ENCODE data around the gene DAND5.
A peak's percentile ranks its signal among the peaks of the same experiment; 100 is the strongest.

The DAND5 gene

DNA sequence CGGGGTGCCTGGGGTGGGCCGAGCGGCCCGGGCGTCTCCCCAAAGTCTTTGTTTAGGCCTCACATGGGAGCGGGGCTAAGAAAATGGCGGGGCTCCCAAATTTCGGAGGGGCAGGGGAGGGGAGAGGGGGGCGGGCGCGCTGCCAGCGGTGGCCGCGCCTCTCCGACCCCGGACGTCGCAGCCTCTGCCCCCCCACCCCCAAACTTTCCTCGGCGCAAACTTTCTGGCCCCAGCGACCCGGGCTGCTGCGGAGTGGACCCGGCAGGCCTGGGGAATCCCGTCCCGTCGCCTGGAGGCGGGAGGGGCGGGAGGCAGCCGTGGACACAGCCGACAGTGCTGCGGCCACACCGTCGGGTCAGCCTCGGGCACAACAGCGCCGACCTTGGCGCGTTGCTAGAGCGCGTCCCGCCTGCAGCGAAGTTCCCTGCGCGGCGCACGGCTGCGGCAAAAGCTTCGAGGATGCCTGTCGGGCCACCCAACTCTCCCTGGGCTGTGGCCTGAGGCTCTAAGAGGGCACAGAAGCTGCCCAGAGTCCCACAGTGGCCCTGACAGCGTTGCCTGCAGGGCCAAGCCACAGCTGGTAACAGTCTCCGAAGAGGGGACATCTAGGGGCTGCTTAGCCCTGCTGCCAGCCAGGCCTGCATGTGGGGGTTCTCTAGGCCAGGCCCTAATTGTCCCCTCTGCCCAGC, 27.2 kb downstream of the DAND5 start:
- TF ChIP-seq, protein P1, sequence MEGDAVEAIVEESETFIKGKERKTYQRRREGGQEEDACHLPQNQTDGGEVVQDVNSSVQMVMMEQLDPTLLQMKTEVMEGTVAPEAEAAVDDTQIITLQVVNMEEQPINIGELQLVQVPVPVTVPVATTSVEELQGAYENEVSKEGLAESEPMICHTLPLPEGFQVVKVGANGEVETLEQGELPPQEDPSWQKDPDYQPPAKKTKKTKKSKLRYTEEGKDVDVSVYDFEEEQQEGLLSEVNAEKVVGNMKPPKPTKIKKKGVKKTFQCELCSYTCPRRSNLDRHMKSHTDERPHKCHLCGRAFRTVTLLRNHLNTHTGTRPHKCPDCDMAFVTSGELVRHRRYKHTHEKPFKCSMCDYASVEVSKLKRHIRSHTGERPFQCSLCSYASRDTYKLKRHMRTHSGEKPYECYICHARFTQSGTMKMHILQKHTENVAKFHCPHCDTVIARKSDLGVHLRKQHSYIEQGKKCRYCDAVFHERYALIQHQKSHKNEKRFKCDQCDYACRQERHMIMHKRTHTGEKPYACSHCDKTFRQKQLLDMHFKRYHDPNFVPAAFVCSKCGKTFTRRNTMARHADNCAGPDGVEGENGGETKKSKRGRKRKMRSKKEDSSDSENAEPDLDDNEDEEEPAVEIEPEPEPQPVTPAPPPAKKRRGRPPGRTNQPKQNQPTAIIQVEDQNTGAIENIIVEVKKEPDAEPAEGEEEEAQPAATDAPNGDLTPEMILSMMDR (IDR thresholded peaks at IDR 0.05) = no peak
- Histone ChIP-seq H3K4me3 (peak overlapping the region; percentile 99), H3K27ac (peak overlapping the region; percentile 94)
- no peak for DNase-seq (ENCODE audit: low spot score)

DNA sequence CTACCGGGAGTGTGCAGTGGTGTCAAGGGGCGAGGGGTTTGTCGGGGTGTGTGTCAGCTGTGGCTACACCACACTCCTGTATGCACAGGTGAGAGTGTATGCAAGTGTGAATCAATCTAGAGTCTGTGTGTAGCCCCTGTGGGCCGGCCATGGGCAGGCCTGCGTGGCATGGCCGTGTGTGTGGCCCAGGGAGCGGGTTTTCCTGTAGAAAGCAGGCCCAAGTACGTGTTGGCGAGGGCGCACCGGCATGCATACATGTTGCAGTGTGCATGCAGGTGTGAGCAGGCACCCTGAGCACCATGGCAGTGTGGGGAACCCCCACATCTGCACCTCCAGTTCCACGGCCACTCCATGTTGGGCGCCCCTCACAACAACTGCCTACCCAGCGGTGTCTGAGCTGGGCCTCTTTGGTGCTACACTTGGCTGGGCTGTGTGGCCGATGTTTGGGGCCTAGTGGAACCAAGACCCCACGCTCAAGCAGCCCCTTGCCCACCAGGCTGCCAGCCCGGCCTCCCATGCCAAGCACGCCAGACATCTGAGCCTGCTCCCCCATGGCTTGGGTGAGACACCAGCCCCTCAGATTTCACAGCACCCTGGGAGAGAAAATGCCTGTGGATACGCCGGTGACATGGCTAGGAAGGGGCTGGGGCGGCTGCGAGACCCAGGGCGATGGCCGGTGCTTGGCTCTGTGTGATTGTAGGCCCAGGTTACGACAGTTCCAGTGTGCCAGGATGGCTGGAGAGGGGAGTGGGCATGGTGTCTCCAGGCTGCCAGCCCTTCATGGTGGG, 28.0 kb downstream of the DAND5 start:
- TF ChIP-seq, protein P1 (IDR thresholded peaks at IDR 0.05) = no peak
- H3K4me3 ChIP-seq = peak overlapping the region; percentile 99
- no peak for DNase-seq (ENCODE audit: low spot score)
- peak overlapping the region; percentile 94 for H3K27ac ChIP-seq

DNA sequence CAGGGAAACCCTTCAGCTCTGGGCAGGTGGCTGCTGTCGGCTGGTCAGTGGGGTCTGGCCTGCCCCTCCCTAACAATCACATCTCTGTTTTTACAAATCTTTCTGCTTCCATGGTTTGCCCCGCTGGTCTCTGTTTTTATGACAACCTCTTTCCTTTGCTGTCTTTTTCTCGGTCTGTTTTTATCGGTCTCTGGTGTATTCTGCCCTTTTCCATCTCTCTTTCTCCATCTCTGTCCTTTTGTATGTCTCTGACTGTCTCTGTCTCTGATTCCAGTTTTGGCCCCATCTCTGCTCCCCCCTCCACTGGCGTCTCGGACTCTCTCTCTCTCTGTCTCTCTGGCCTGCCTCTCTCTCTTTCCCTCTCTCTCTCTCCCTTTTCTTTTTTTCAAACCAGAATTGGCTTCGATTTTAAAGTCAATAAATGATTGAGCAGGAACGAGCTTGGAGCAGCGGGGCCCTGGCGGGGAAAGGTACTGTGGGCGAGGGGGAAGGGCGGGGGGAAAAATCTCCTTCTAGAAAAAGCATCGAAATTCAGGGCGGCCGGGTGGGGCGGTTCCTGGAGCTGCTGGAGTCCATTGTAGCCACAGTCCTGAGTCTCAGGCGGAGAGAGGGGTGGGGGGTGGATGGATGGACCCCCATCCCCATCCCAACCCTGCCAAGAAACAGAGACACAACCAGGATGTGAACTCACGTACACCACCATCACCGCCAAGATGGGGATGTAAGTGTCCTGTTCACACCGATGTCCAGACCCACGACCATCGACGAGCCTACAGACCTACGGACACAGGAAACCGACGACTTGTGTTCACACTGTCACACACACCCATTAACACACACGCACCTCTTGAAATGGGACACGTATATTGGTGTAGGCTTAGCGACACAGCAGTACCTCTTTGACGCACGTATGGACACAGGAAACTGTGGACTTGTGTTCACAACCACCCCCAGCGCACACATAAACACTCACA, 28.9 kb downstream of the DAND5 start:
- DNase-seq (ENCODE audit: low spot score) = no peak
- Histone ChIP-seq H3K4me3 (peak overlapping the region; percentile 99), H3K27ac (peak overlapping the region; percentile 94)
- TF ChIP-seq, protein P1 (IDR thresholded peaks at IDR 0.05) = no peak

DNA sequence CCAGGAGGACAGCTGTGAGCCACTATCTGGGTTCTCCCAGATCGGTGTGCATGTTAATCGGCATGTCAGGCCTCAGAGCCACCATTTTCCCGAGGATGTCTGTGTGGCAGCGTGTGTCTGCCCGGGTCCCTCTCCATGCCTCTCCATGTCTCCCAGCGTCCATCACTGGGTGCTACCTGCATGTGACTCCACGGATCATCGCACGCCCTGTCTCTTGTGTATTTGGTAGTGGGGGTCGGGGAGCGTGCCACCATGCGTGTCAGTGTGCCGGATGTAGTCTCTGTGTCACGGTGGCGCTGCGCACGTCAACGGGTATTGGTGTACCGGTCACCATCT, 31.8 kb downstream of the DAND5 start:
- Histone ChIP-seq H3K4me3 (peak overlapping the region; percentile 69), H3K27ac (peak overlapping the region; percentile 95 to 98)
- no peak for DNase-seq (ENCODE audit: low spot score)
- TF ChIP-seq, protein P1 (IDR thresholded peaks at IDR 0.05) = no peak

DNA sequence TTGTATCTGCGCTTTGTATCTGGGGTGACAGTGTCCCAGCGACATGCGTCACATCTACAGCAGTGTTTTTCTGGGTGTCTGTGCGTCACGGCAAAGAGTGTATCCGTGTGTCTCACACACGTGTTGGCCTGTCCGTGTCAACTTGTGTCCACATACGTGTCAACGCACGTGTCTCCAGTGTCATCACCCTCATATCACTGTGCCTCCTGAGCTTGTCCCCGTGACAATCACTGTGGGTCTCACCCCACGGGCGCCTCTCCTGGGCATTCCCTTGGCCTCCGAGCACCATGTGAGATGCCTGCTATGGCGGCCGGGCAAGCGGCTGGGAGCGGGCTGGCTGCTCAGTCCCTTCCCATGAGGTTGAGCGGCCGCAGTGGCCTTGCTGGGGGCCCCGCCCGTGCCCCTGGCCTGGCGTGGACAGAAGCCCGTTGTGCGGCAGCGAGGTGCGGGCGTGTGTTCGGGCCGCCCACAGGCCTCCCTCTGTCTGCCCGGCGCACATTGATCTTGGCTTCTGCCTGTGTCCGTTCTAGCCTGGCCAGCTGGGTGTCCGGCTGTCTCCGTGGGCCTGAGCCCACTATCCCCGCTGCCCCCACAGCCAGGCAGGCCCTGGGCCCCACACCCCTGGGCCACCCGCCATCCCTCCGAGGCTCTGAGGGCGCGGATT, 32.3 kb downstream of the DAND5 start:
- TF ChIP-seq, protein P1 (IDR thresholded peaks at IDR 0.05) = no peak
- peak; percentile 86 for DNase-seq (ENCODE audit: low spot score)
- Histone ChIP-seq H3K4me3 (peak overlapping the region; percentile 69), H3K27ac (peak overlapping the region; percentile 95 to 98)

DNA sequence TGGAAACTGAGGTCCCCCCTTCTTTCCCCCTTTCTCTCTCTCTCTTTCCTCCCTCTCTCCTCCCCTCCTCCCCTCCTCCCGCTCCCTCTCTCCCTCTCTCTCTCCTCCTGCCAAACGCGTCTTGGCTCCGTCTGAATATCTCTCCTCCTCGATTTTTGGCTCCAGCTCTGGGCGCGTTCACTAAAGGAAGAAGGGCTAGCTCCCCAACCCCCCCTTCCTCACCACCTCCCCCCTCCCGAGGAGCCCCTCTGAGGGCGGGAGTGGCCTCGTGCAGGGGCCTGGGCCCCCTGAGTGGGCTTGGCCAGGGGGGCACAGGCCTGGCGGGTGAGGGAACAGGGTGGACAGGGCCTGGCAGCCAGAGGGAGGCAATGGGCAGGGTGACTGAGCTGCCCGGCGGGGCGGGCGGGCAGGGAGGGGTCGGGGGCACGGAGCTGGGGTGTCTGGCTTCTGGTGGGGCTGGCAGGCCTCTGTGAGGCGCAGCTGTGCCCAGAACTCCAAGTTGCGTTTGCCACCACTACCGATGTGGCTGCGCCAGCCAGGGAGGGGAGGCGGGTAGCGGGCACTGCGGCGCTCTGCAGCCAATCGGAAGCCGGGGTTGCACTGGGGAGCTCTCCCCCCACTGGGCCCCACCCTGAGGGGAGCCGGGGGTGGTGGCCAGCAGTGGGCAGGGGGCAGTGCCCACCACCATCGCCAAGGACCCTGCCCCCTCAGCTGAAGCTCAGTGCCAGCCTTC, 33.0 kb downstream of the DAND5 start:
- H3K4me3 ChIP-seq = peak overlapping the region; percentile 69
- TF ChIP-seq, protein P1 (IDR thresholded peaks at IDR 0.05) = no peak
- peak overlapping the region; percentile 95 to 98 for H3K27ac ChIP-seq
- DNase-seq (ENCODE audit: low spot score) = peak; percentile 91
